Coronary artery (tissue), 2 donors: Measurements from ENCODE around the gene GRIK2.
A peak's percentile ranks its signal among the peaks of the same experiment; 100 is the strongest.
"Not testable (repeated sequence)": the region's sequence is repeated elsewhere in the genome, so short reads cannot be mapped to it uniquely, and the experiment has no call there.

ENCODE experiments used
- DNase-seq: peaks from one replicate; pipeline ENCODE4 v3.0.0-alpha.2; 2017; ENCODE audit warnings: low spot score
- H3K27ac ChIP-seq, 2 donors: fragments of 200-600 bp; sonication (generic); one replicate each; pipeline ENCODE4 v1.5.1; 2016 to 2019
- H3K4me3 ChIP-seq: fragments of 200-600 bp; sonication (generic); 2 replicates; pipeline ENCODE4 v1.5.1; 2016; ENCODE audit warnings: mild to moderate bottlenecking, moderate library complexity
- TF ChIP-seq, protein P1 (sequence below): fragments of 200-600 bp; sonication (generic); IDR thresholded peaks from one replicate; pipeline ENCODE4 v1.5.1; 2019; ENCODE audit warnings: antibody characterized with exemption

The GRIK2 gene

GRCh38 chr6:101380897-101381630, 12.4 kb upstream of the GRIK2 start:
- no peak for DNase-seq
- TF ChIP-seq, protein P1, sequence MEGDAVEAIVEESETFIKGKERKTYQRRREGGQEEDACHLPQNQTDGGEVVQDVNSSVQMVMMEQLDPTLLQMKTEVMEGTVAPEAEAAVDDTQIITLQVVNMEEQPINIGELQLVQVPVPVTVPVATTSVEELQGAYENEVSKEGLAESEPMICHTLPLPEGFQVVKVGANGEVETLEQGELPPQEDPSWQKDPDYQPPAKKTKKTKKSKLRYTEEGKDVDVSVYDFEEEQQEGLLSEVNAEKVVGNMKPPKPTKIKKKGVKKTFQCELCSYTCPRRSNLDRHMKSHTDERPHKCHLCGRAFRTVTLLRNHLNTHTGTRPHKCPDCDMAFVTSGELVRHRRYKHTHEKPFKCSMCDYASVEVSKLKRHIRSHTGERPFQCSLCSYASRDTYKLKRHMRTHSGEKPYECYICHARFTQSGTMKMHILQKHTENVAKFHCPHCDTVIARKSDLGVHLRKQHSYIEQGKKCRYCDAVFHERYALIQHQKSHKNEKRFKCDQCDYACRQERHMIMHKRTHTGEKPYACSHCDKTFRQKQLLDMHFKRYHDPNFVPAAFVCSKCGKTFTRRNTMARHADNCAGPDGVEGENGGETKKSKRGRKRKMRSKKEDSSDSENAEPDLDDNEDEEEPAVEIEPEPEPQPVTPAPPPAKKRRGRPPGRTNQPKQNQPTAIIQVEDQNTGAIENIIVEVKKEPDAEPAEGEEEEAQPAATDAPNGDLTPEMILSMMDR: no peak
- Histone ChIP-seq H3K27ac (no peak overlapping the region), H3K4me3 (no peak overlapping the region)

- H3K27ac ChIP-seq, H3K4me3 ChIP-seq, DNase-seq: not testable (repeated sequence)
These were observed 9.8 kb upstream of the GRIK2 start for GRCh38 chr6:101383747-101384146.

DNA sequence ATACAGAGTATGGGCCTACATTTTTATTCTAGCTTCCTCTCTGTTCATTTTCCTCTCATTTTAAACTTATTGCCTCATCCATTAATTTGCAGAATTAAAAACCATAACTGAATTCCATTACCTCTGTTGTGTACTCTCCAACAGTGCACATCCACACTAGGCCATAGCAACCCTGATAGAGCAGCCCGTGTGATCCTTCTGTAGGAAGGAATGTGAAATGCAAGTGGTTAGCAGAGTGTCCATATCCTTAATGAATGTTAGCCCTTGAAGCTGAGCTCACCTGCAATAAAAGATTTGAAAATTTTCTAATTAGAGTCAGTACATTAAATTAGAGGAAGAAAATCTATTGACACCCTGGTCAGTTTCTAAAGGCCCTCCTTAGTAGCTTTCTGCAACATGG, 6.5 kb upstream of the GRIK2 start:
- TF ChIP-seq, protein P1: no peak
- no peak for DNase-seq
- Histone ChIP-seq H3K27ac (no peak overlapping the region), H3K4me3 (no peak overlapping the region)

DNA sequence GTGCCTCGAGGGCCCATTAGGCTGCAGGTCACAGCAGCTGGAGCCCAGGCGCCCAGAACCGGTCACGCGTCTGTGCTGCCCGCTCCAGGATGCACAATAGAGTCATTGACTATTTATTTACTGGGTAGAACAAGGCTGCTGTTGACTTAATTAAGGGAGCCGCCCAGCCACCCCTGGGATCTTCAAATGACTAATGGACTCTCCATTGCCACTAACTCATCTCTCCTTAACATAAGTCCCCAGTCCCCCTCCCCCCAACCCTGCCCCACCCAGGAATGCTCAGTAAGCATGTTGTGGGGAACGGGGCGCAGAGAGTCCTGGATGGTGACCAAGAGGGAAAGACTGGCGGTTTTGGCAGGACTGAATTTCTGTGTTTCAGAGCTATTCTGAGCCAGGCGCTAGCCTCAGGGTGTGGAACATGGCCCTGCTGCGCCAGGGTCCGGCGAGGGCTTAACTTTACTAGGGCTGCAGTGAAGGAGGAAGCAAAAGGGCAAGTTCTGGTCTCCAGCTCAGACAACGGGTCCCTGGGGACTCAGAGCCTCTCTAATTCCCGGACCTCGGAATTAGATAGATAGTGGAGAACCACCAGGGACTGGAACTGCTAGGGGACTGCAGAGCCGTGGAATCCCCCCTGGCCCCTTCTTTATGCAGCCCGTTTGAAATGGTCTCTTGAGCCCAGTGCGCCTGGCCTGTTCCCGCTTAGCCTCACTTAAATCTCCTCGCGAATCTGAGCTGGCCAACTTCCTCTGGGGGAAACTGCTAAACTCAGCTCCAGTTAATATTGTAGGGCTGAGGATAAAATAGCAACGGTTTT, 1.5 kb upstream of the GRIK2 start:
- TF ChIP-seq, protein P1: no peak
- no peak overlapping the region for H3K27ac ChIP-seq
- DNase-seq: no peak
- H3K4me3 ChIP-seq: peak overlapping the region; percentile 67

- Histone ChIP-seq H3K27ac (no peak overlapping the region), H3K4me3 (peak overlapping the region; percentile 67)
- no peak for DNase-seq
- TF ChIP-seq, protein P1: no peak
These were observed 800 bp upstream of the GRIK2 start for GRCh38 chr6:101392586-101393230.

- no peak for DNase-seq
- no peak overlapping the region for H3K27ac ChIP-seq
- H3K4me3 ChIP-seq: peak overlapping the region; percentile 67
- TF ChIP-seq, protein P1: no peak
These were observed 332 bp downstream of the GRIK2 start for GRCh38 chr6:101393829-101394251.

DNA sequence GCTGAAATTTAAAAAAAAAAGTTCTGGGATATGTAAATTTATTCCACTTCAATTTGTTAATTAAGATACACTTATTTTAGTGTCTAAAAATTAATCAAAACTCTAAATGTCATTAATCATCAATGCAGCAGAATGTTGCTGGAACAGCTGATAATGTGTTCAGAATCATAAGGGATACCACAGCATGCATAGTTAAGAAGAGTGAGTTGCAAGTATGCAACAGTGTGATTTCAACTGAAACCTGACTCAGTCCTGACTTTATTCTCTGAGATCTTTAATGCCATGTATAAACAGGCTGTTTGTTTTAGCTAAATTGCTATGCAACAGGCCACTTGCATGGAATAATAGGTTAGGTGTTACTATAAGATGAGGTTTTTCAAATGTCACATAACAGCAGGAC, 1.4 kb downstream of the GRIK2 start:
- no peak overlapping the region for H3K4me3 ChIP-seq
- no peak for DNase-seq
- TF ChIP-seq, protein P1: no peak
- no peak overlapping the region for H3K27ac ChIP-seq
